Endothelial cell of umbilical vein (primary cell): Measurements from ENCODE around the gene SEC31A. TPM values are rescaled to one million over a fixed set of nuclear protein-coding genes. Genes with fewer than 3 reads are reported as not detected.

Source experiments
- BruUV-seq: library from RNA; stranded (reverse); fragments of 400-500 nt; replicated peaks from 2 replicates; lab custom pipeline; 2021; lab: Mats Ljungman, UMichigan
- CTCF ChIA-PET: fragments of 300-600, 350-600 bp; sonication (Branson Sonifier 250); formaldehyde crosslinking; loops from one replicate; lab custom pipeline; 2021; ENCODE audit warnings: antibody characterized with exemption, inconsistent platforms; lab: Charles Lee
- POLR2A ChIA-PET: fragments of 300-600, 350-600 bp; sonication (Branson Sonifier 250); formaldehyde crosslinking; loops from one replicate; lab custom pipeline; 2021; ENCODE audit warnings: antibody characterized with exemption, inconsistent platforms; lab: Charles Lee
- DNase-seq: peaks from one replicate; pipeline ENCODE4 v3.0.0-alpha.2; 2011; ENCODE audit warnings: low read depth, low spot score
- FAIRE-seq: peaks from 2 replicates; lab custom pipeline; 2011; peaks lifted over from hg19 to GRCh38; lab: Jason Lieb, UNC
- H2AFZ ChIP-seq: 2 replicates; pipeline ENCODE4 v1.6.0; 2012; ENCODE audit warnings: low read depth, low read length, control low read depth, inconsistent platforms
- H3K27ac ChIP-seq: 2 replicates; pipeline ENCODE4 v1.5.1; 2011; ENCODE audit warnings: low read depth, mild to moderate bottlenecking, control low read depth, low read length, moderate library complexity; ENCODE audit not compliant: insufficient read depth
- H3K27me3 ChIP-seq, 2 experiments: 2 replicates each; pipeline versions ENCODE4 v1.6.0 to v1.6.1; 2011; ENCODE audit warnings: low read length in 2 of 2, mixed read lengths in 1 of 2; ENCODE audit not compliant: control insufficient read depth in 2 of 2, insufficient read depth in 2 of 2
- H3K36me3 ChIP-seq, 2 experiments: 2 replicates in 1 of 2; 3 replicates in 1 of 2; pipeline ENCODE4 v1.5.1; 2011; ENCODE audit warnings: low read length in 2 of 2, mild to moderate bottlenecking in 1 of 2, moderate library complexity in 1 of 2; ENCODE audit not compliant: control insufficient read depth in 2 of 2, insufficient read depth in 2 of 2; ENCODE audit errors: extremely low read depth in 1 of 2
- H3K4me1 ChIP-seq: 3 replicates; pipeline ENCODE4 v1.5.1; 2011; ENCODE audit warnings: mild to moderate bottlenecking, low read length; ENCODE audit not compliant: control insufficient read depth, insufficient read depth; ENCODE audit errors: extremely low read depth
- H3K4me2 ChIP-seq: 2 replicates; pipeline ENCODE4 v1.6.1; 2011; ENCODE audit warnings: low read length, control low read depth, mixed read lengths; ENCODE audit not compliant: insufficient read depth
- H3K4me3 ChIP-seq, 3 experiments: fragments of 200-600 bp in 1 of 3; sonication (generic), shearing (Covaris generic) in 1 of 3; replicated peaks in 1 of 3; 2 replicates each; pipeline ENCODE4 v1.5.1; 2011 to 2016; ENCODE audit warnings: control low read depth in 3 of 3, low read length in 3 of 3, mild to moderate bottlenecking in 2 of 3, inconsistent platforms in 1 of 3, low read depth in 1 of 3, moderate library complexity in 1 of 3; ENCODE audit not compliant: insufficient read depth in 1 of 3
- H3K79me2 ChIP-seq: 2 replicates; pipeline ENCODE4 v1.6.0; 2012; ENCODE audit warnings: low read length, inconsistent platforms; ENCODE audit not compliant: control insufficient read depth, insufficient read depth
- H3K9ac ChIP-seq: replicated peaks from 2 replicates; pipeline ENCODE3; 2011; ENCODE audit warnings: low read length, control low read depth; ENCODE audit not compliant: insufficient read depth; ENCODE audit errors: extremely low read depth
- H3K9me1 ChIP-seq: replicated peaks from 3 replicates; pipeline ENCODE4 v1.6.0; 2011; ENCODE audit warnings: mild to moderate bottlenecking, low read length; ENCODE audit not compliant: control insufficient read depth, insufficient read depth; ENCODE audit errors: extremely low read depth
- H3K9me3 ChIP-seq: replicated peaks from 2 replicates; pipeline ENCODE4 v1.5.1; 2012; ENCODE audit warnings: low read length, inconsistent platforms; ENCODE audit not compliant: control insufficient read depth, insufficient read depth
- H4K20me1 ChIP-seq: replicated peaks from 2 replicates; pipeline ENCODE3; 2011; ENCODE audit warnings: mild to moderate bottlenecking, low read length; ENCODE audit not compliant: control insufficient read depth, insufficient read depth; ENCODE audit errors: extremely low read depth
- CTCF ChIP-seq, 2 donors: IDR thresholded peaks; 1 replicate in 1 of 2; 2 replicates in 1 of 2; pipeline ENCODE4 v1.5.1; 2011; ENCODE audit warnings: low read length in 2 of 2, mild to moderate bottlenecking in 2 of 2, moderate library complexity in 2 of 2, control low read depth in 1 of 2, inconsistent platforms in 1 of 2, low read depth in 1 of 2; ENCODE audit not compliant: insufficient read depth in 1 of 2; ENCODE audit errors: extremely low read depth in 1 of 2
- EZH2 ChIP-seq: IDR thresholded peaks from 2 replicates; pipeline ENCODE4 v1.6.1; 2012; ENCODE audit warnings: borderline replicate concordance, low read depth, mild to moderate bottlenecking, moderate library complexity, low read length, inconsistent platforms; ENCODE audit not compliant: severe bottlenecking
- FOS ChIP-seq: IDR thresholded peaks from 2 replicates; pipeline ENCODE4 v1.6.1; 2011; ENCODE audit warnings: mild to moderate bottlenecking, low read length, moderate library complexity, borderline replicate concordance; ENCODE audit not compliant: insufficient read depth
- GATA2 ChIP-seq: IDR thresholded peaks from 2 replicates; pipeline ENCODE4 v1.7.0; 2011; ENCODE audit warnings: low read depth, mild to moderate bottlenecking, moderate library complexity, mixed read lengths, low read length; ENCODE audit not compliant: insufficient read length, insufficient read depth
- JUN ChIP-seq: IDR thresholded peaks from 2 replicates; pipeline ENCODE4 v1.6.1; 2011; ENCODE audit warnings: borderline replicate concordance, low read depth; ENCODE audit not compliant: insufficient read length, insufficient read depth
- MAX ChIP-seq: IDR thresholded peaks from 2 replicates; pipeline ENCODE4 v1.6.1; 2011; ENCODE audit not compliant: insufficient read depth, insufficient read length
- MYC ChIP-seq: IDR thresholded peaks from one replicate; pipeline ENCODE4 v1.6.1; 2011; ENCODE audit warnings: mild to moderate bottlenecking, low read depth, low read length
- POLR2A ChIP-seq: IDR thresholded peaks from 2 replicates; pipeline ENCODE4 v1.6.1; 2012; ENCODE audit warnings: low read depth, mild to moderate bottlenecking, control low read depth, low read length
- POLR2AphosphoS5 ChIP-seq: IDR thresholded peaks from 2 replicates; pipeline ENCODE4 v1.6.1; 2012; ENCODE audit warnings: low read depth, mild to moderate bottlenecking, control low read depth, low read length, moderate library complexity; ENCODE audit not compliant: insufficient read depth
- dilution Hi-C: fragments of 300-500 bp; cut with MboI; formaldehyde crosslinking; loops from one replicate; pipeline ENCODE4 v1.15.0; 2019; ENCODE audit warnings: low sequenced_read_pairs; ENCODE audit not compliant: extremely low pct_ligation_motif_present
- intact Hi-C: fragments of 100-400 bp; cut with micrococcal nuclease; formaldehyde crosslinking; loops from one replicate; pipeline ENCODE4 v1.10.0; 2022
- polyA plus RNA-seq, 4 experiments: library from polyadenylated mRNA; depleted of rRNA in 3 of 4; stranded (reverse) in 3 of 4; unstranded in 1 of 4; fragments of >200 nt; gene quantifications; 2 replicates each; pipeline versions ENCODE4 v1.2.1 to v1.2.3, GENCODE V29; 2011 to 2012; ENCODE audit warnings: missing spikeins in 1 of 4
- total RNA-seq: library from RNA; stranded (reverse); gene quantifications from 2 replicates; pipeline ENCODE4 v1.2.3, GENCODE V29; 2021

SEC31A gene
- total and polyA plus RNA-seq, 2 donors (not counting 3 experiments of a cell fraction or from before 2014, with no cell fraction given): 226 to 301 TPM

- H2AFZ ChIP-seq: no peak overlapping the region
- no peak for TF ChIP-seq EZH2
- no peak for TF ChIP-seq FOS
- H3K36me3 ChIP-seq: peaks cover 0 to 2% of the 10 kb centered on the region in 2 experiments
- H3K9me3 ChIP-seq: no peaks in the 10 kb centered on the region
- no peak for FAIRE-seq
- no peak overlapping the region for H3K9ac ChIP-seq
- dilution Hi-C loops (no loop called here), intact Hi-C loops (no loop called here)
- H3K4me2 ChIP-seq: no peak overlapping the region
- no peak overlapping the region for H3K27ac ChIP-seq
- BruUV-seq: no TSS peak
- H4K20me1 ChIP-seq: no peaks in the 10 kb centered on the region
- H3K9me1 ChIP-seq: no peaks in the 10 kb centered on the region
- H3K27me3 ChIP-seq: no peaks in the 10 kb centered on the region
- peaks cover under 1% of the 10 kb centered on the region for H3K4me1 ChIP-seq
- ChIA-PET CTCF (interaction anchor here (2.3 to 2.6 kb wide), 2 partner anchors 10 to 36 kb away, joined by 10 to 14 read pairs; no protein-coding TSS in a partner anchor), POLR2A (no interaction called here)
- H3K4me3 ChIP-seq: no peak overlapping the region
- peaks cover 8% of the 10 kb centered on the region for H3K79me2 ChIP-seq
- no peak for DNase-seq
These were observed 115.7 kb downstream of the SEC31A start for GRCh38 chr4:82775243-82775642.

- H3K27me3 ChIP-seq: no peaks in the 10 kb centered on the region
- no peak overlapping the region for H2AFZ ChIP-seq
- no TSS peak for BruUV-seq
- no peaks in the 10 kb centered on the region for H4K20me1 ChIP-seq
- H3K36me3 ChIP-seq: peaks cover 0 to 2% of the 10 kb centered on the region in 2 experiments
- dilution Hi-C loops: no loop called here
- no peaks in the 10 kb centered on the region for H3K9me1 ChIP-seq
- H3K79me2 ChIP-seq: peaks cover 5% of the 10 kb centered on the region
- H3K4me1 ChIP-seq: no peaks in the 10 kb centered on the region
- intact Hi-C loops: no loop called here
- no peak overlapping the region for H3K9ac ChIP-seq
- no peak for DNase-seq
- no peak overlapping the region for H3K4me3 ChIP-seq
- H3K4me2 ChIP-seq: no peak overlapping the region
- ChIA-PET POLR2A (no interaction called here), CTCF (interaction anchor here (2.6 kb wide), 1 partner anchor 11 kb away, joined by 14 read pairs; no protein-coding TSS in a partner anchor)
- TF ChIP-seq EZH2 (no peak), JUN (no peak), GATA2 (no peak), FOS (no peak), CTCF (IDR thresholded peaks at IDR 0.05; ENCODE audit: extremely low read depth in 1 of 2, insufficient read depth in 1 of 2, low read depth in 1 of 2, low read length in 2 of 2) (no peak), MAX (no peak), MYC (no peak), POLR2A (no peak), POLR2AphosphoS5 (no peak)
- no peaks in the 10 kb centered on the region for H3K9me3 ChIP-seq
- FAIRE-seq: no peak
- no peak overlapping the region for H3K27ac ChIP-seq
These were observed 116.2 kb downstream of the SEC31A start for GRCh38 chr4:82774711-82775171.
